Right lobe of liver (tissue), 6 donors: Measurements from ENCODE around the gene ENTPD8. TPM values are rescaled to one million over a fixed set of nuclear protein-coding genes. Genes with fewer than 3 reads are reported as not detected.

Source experiments
- ATAC-seq, 4 donors: fragments of 200-7000 bp; cut with Tn5 transposase; one replicate each; pipeline ENCODE4 v1.9.1; 2020; ENCODE audit warnings: mild to moderate bottlenecking in 4 of 4, moderate library complexity in 4 of 4
- DNase-seq, 3 donors: peaks; one replicate each; pipeline ENCODE4 v3.0.0-alpha.2; 2020
- H3K27ac ChIP-seq, 3 donors: fragments of 200-600 bp; one replicate each; pipeline ENCODE4 v1.8.0; 2022
- H3K27me3 ChIP-seq, 2 donors: fragments of 200-600 bp; one replicate each; pipeline ENCODE4 v1.8.0; 2022
- H3K36me3 ChIP-seq, 4 donors: fragments of 200-600 bp; sonication (generic) in 1 of 4; one replicate each; pipeline versions ENCODE4 v1.5.1 to v1.8.0; 2017 to 2022; ENCODE audit warnings: control low read depth in 1 of 4
- H3K4me1 ChIP-seq, 4 donors: fragments of 200-600 bp; sonication (generic) in 1 of 4; one replicate each; pipeline versions ENCODE4 v1.5.1 to v1.8.0; 2017 to 2022; ENCODE audit warnings: control low read depth in 1 of 4
- H3K4me3 ChIP-seq, 3 donors: fragments of 200-600 bp; one replicate each; pipeline ENCODE4 v1.8.0; 2022
- H3K9me3 ChIP-seq, 4 donors: fragments of 200-600 bp; sonication (generic) in 1 of 4; one replicate each; pipeline versions ENCODE4 v1.5.1 to v1.8.0; 2017 to 2022; ENCODE audit warnings: control low read depth in 1 of 4
- CTCF ChIP-seq, 4 donors: fragments of 200-600 bp in 3 of 4; fragments of 450-650 bp in 1 of 4; IDR thresholded peaks; one replicate each; pipeline versions ENCODE4 v1.5.1 to v1.8.0; 2016 to 2022; ENCODE audit warnings: antibody characterized with exemption in 4 of 4, mild to moderate bottlenecking in 2 of 4
- POLR2A ChIP-seq: fragments of 450-650 bp; IDR thresholded peaks from one replicate; pipeline ENCODE4 v1.6.1; 2017; ENCODE audit warnings: antibody characterized with exemption, mild to moderate bottlenecking
- WGBS: methylation state at CpG from one replicate; pipeline ENCODE4 v1.1.6; 2018; ENCODE audit warnings: low coverage, low lambda C conversion rate; ENCODE audit not compliant: insufficient coverage; ENCODE audit errors: missing lambda C conversion rate; 5-methylcytosine and 5-hydroxymethylcytosine counted together
- intact Hi-C, 2 donors: fragments of 100-400 bp; cut with DNase I; formaldehyde crosslinking; loops; one replicate each; pipeline versions ENCODE4 v1.11.2 to v1.14.1; 2022
- total RNA-seq, 6 experiments: library from RNA; depleted of rRNA in 2 of 6; stranded (reverse); fragments of >200 nt in 2 of 6; fragmentation: NEBNext Ultra II Directional in 3 of 6; extraction: Animal tissue kit (Norgen Biotek cat#: 25700) in 3 of 6; gene quantifications; one replicate each; pipeline versions ENCODE4 v1.1.0 to v1.2.4, GENCODE V29; 2016 to 2023
- donor health status: DM: no; HTN: yes; CAD: no.
- donor health status: DM: no; HTN: no; CAD: no.
- donor health status: DM: no; HTN: no; CAD: no.
- donor health status: DM: no; HTN: yes; CAD: no.
- donor health status: DM: no; HTN: yes; CAD: no.

Gene ENTPD8
- total RNA-seq, 6 experiments from 2014 or later, result 3.3 to 11.5 (median 7.5) TPM

- intact Hi-C loops, result no loop called here
These were observed 5.8 kb upstream of the ENTPD8 start for GRCh38 chr9:137446851-137447471.

GRCh38 chr9:137445930-137446431 lies 4.8 kb upstream of the ENTPD8 start:
- H3K36me3 ChIP-seq, result peaks cover 0 to 4% (median 0%) of the 10 kb centered on the region in 4 donors
- DNase-seq (peak in 2 of 3 donors; percentile 24 to 53), ATAC-seq (no peak)
- no peaks in the 10 kb centered on the region for H3K27me3 ChIP-seq
- 29% methylated on average over 10 of the region's 19 CpGs for WGBS
- peaks cover 0 to 12% (median 2%) of the 10 kb centered on the region in 4 donors for H3K4me1 ChIP-seq
- intact Hi-C loops, result no loop called here
- H3K27ac ChIP-seq, result no peak overlapping the region
- H3K4me3 ChIP-seq, result no peak overlapping the region
- TF ChIP-seq CTCF (IDR thresholded peaks at IDR 0.05), result no peak
- TF ChIP-seq POLR2A, result no peak
- H3K9me3 ChIP-seq, result no peaks in the 10 kb centered on the region

More at GRCh38 chr9:137446851-137447471, 5.8 kb upstream of the ENTPD8 start:
- no peaks in the 10 kb centered on the region for H3K9me3 ChIP-seq
- peaks cover 0 to 12% (median 2%) of the 10 kb centered on the region in 4 donors for H3K4me1 ChIP-seq
- no peak for TF ChIP-seq POLR2A
- TF ChIP-seq CTCF (IDR thresholded peaks at IDR 0.05), result no peak
- no peak overlapping the region for H3K27ac ChIP-seq
- DNase-seq (peak in 2 of 3 donors; percentile 32 to 52), ATAC-seq (no peak)
- no peaks in the 10 kb centered on the region for H3K27me3 ChIP-seq
- H3K36me3 ChIP-seq, result peaks cover 0 to 4% (median 0%) of the 10 kb centered on the region in 4 donors
- 63% methylated on average over 9 of the region's 21 CpGs for WGBS
- H3K4me3 ChIP-seq, result no peak overlapping the region

- no peak overlapping the region for H3K4me3 ChIP-seq
These were observed 4.2 kb upstream of the ENTPD8 start for GRCh38 chr9:137445275-137445807.

More at GRCh38 chr9:137445275-137445807, 4.2 kb upstream of the ENTPD8 start:
- peaks cover 0 to 4% (median 0%) of the 10 kb centered on the region in 4 donors for H3K36me3 ChIP-seq
- peaks cover 0 to 12% (median 2%) of the 10 kb centered on the region in 4 donors for H3K4me1 ChIP-seq
- no peaks in the 10 kb centered on the region for H3K27me3 ChIP-seq
- WGBS, result 6% methylated on average over 9 of the region's 14 CpGs
- no peak overlapping the region for H3K27ac ChIP-seq
- DNase-seq (peak; percentile 69 to 81 (median 75)), ATAC-seq (peak; percentile 61 to 73 (median 66))
- no peaks in the 10 kb centered on the region for H3K9me3 ChIP-seq
- intact Hi-C loops, result no loop called here
- peak; percentile 78 to 85 (median 80) for TF ChIP-seq CTCF (IDR thresholded peaks at IDR 0.05)
- TF ChIP-seq POLR2A, result no peak
